Muscle of leg (tissue), 11 donors: ENCODE results near the gene KCNIP2. TPM values are rescaled to one million over a fixed set of nuclear protein-coding genes. Genes with fewer than 3 reads are reported as not detected.

Experiments used
- DNase-seq: peaks from one replicate; pipeline ENCODE4 v3.0.0; 2013
- H3K27ac ChIP-seq: one replicate; pipeline ENCODE4 v1.5.1; 2013; ENCODE audit warnings: mild to moderate bottlenecking, low read length, control low read depth
- H3K27me3 ChIP-seq: one replicate; pipeline ENCODE4 v1.6.1; 2013; ENCODE audit warnings: low read length; ENCODE audit not compliant: control insufficient read depth, insufficient read depth
- H3K36me3 ChIP-seq: one replicate; pipeline ENCODE4 v1.6.1; 2013; ENCODE audit warnings: low read length; ENCODE audit not compliant: control insufficient read depth, insufficient read depth
- H3K4me1 ChIP-seq: one replicate; pipeline ENCODE4 v1.6.1; 2013; ENCODE audit warnings: low read length; ENCODE audit not compliant: control insufficient read depth, insufficient read depth
- H3K4me3 ChIP-seq: one replicate; pipeline ENCODE4 v1.5.1; 2013; ENCODE audit warnings: low read length, control low read depth
- H3K9me3 ChIP-seq: replicated peaks from 2 replicates; pipeline ENCODE4 v1.6.1; 2013; ENCODE audit warnings: low read depth, low read length; ENCODE audit not compliant: control insufficient read depth
- WGBS: methylation state at CpG from one replicate; pipeline ENCODE4 v1.1.5; 2013; ENCODE audit warnings: missing lambda C conversion rate; ENCODE audit not compliant: insufficient coverage; 5-methylcytosine and 5-hydroxymethylcytosine counted together
- polyA plus RNA-seq, 8 donors: library from polyadenylated mRNA; unstranded; fragments of 120-200 nt; gene quantifications; one replicate each; pipeline versions ENCODE4 v1.2.1 to v1.2.3, GENCODE V29; 2013; ENCODE audit warnings: inconsistent platforms in 1 of 8, low replicate concordance in 1 of 8; ENCODE audit not compliant: insufficient read length in 8 of 8, insufficient read depth in 1 of 8
- total RNA-seq: library from RNA; stranded (reverse); fragments of 120-200 nt; gene quantifications from one replicate; pipeline ENCODE4 v1.2.4, GENCODE V29; 2013

KCNIP2 gene
- total and polyA plus RNA-seq, 9 donors: 2.0 to 6.3 (median 3.8) TPM

DNA sequence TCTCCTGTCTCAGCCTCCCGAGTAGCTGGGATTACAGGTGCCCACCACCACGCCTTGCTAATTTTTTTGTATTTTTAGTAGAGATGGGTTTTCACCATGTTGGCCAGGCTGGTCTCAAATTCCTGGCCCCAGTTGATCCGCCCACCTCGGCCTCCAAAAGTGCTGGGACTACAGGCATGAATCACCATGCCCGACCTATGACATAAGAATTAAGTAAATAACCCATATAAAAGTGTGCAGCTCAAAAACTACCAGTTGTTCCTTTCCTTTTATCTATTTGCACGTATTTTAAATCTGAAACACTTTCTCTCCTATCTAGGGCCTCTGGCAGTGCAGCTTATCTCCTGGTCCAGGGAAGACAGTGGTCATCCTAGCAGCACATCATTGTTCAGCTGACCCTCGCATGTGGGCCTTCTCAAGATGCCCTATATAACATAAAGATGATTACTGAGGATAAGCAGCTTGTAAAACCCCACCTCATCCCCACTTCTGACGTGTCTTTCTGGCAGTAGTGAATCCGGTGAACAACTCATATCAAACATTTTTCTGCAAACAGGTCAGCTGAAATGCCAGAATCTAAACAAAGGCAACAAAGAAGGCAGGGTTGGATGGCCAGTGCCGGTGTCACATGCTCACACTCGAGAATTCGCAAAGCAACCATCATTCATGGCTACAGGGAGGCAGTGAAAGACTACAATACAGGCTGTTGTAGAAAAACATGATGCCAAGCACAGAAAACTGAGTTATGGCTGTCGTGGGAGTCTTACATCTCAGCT, 36.0 kb upstream of the KCNIP2 start:
- H3K4me1 ChIP-seq: no peaks in the 10 kb centered on the region
- H3K27me3 ChIP-seq: no peaks in the 10 kb centered on the region
- H3K36me3 ChIP-seq: peaks cover 7% of the 10 kb centered on the region
- H3K4me3 ChIP-seq: no peak overlapping the region
- no peaks in the 10 kb centered on the region for H3K9me3 ChIP-seq
- no peak for DNase-seq
- 100% methylated on average over 4 of the region's 13 CpGs for WGBS
- H3K27ac ChIP-seq: no peak overlapping the region

DNA sequence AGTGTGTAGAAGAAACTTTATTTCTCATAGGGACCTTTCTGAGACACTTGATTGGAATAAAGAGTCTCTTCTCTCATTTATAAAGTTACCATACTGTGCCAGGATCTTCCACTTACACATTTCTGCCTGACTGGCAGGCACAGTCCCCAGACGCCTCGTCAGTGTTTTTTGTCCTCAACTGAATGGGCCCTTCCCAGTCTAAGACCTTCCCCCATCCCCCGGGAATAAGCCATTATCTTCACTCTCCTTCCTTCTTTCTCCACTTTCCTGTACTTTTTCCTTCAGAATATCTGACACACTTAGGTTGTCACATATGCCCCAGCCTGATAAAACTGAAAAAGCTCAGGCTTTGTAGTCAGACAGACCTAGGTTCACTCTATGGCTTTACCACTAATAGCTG, 35.3 kb upstream of the KCNIP2 start:
- WGBS: 69% methylated on average over 3 of the region's 3 CpGs
- no peak for DNase-seq
- Histone ChIP-seq H3K27me3 (no peaks in the 10 kb centered on the region), H3K9me3 (no peaks in the 10 kb centered on the region), H3K27ac (no peak overlapping the region), H3K4me1 (no peaks in the 10 kb centered on the region), H3K36me3 (peaks cover 7% of the 10 kb centered on the region), H3K4me3 (no peak overlapping the region)

- no peaks in the 10 kb centered on the region for H3K27me3 ChIP-seq
- H3K4me3 ChIP-seq: no peak overlapping the region
- H3K4me1 ChIP-seq: no peaks in the 10 kb centered on the region
- H3K27ac ChIP-seq: no peak overlapping the region
- DNase-seq: no peak
- peaks cover 5% of the 10 kb centered on the region for H3K36me3 ChIP-seq
- 80% methylated on average over 2 of the region's 3 CpGs for WGBS
- no peaks in the 10 kb centered on the region for H3K9me3 ChIP-seq
These were observed 31.6 kb upstream of the KCNIP2 start for GRCh38 chr10:101875068-101875688.

- no peak for DNase-seq
- no peaks in the 10 kb centered on the region for H3K27me3 ChIP-seq
- no peaks in the 10 kb centered on the region for H3K4me1 ChIP-seq
- peaks cover 3% of the 10 kb centered on the region for H3K36me3 ChIP-seq
- no peaks in the 10 kb centered on the region for H3K9me3 ChIP-seq
- no peak overlapping the region for H3K4me3 ChIP-seq
- no peak overlapping the region for H3K27ac ChIP-seq
These were observed 30.7 kb upstream of the KCNIP2 start for GRCh38 chr10:101874252-101874651.

GRCh38 chr10:101867931-101868330, 24.3 kb upstream of the KCNIP2 start:
- no peaks in the 10 kb centered on the region for H3K4me1 ChIP-seq
- no peak overlapping the region for H3K27ac ChIP-seq
- H3K36me3 ChIP-seq: no peaks in the 10 kb centered on the region
- H3K9me3 ChIP-seq: no peaks in the 10 kb centered on the region
- H3K4me3 ChIP-seq: no peak overlapping the region
- DNase-seq: peak; percentile 34
- H3K27me3 ChIP-seq: no peaks in the 10 kb centered on the region
- WGBS: no CpG with 5 or more reads among the region's 1 CpG

- Histone ChIP-seq H3K27me3 (no peaks in the 10 kb centered on the region), H3K36me3 (no peaks in the 10 kb centered on the region), H3K27ac (no peak overlapping the region), H3K4me3 (no peak overlapping the region), H3K4me1 (no peaks in the 10 kb centered on the region), H3K9me3 (peaks cover 5% of the 10 kb centered on the region)
- WGBS: 90% methylated on average over 2 of the region's 2 CpGs
- DNase-seq: no peak
These were observed 15.9 kb upstream of the KCNIP2 start for GRCh38 chr10:101859530-101859929.

GRCh38 chr10:101858723-101859500, 15.3 kb upstream of the KCNIP2 start:
- 100% methylated on average over 1 of the region's 3 CpGs for WGBS
- no peak overlapping the region for H3K4me3 ChIP-seq
- no peaks in the 10 kb centered on the region for H3K27me3 ChIP-seq
- no peak for DNase-seq
- no peaks in the 10 kb centered on the region for H3K36me3 ChIP-seq
- no peaks in the 10 kb centered on the region for H3K4me1 ChIP-seq
- no peak overlapping the region for H3K27ac ChIP-seq
- peaks cover 5% of the 10 kb centered on the region for H3K9me3 ChIP-seq

DNA sequence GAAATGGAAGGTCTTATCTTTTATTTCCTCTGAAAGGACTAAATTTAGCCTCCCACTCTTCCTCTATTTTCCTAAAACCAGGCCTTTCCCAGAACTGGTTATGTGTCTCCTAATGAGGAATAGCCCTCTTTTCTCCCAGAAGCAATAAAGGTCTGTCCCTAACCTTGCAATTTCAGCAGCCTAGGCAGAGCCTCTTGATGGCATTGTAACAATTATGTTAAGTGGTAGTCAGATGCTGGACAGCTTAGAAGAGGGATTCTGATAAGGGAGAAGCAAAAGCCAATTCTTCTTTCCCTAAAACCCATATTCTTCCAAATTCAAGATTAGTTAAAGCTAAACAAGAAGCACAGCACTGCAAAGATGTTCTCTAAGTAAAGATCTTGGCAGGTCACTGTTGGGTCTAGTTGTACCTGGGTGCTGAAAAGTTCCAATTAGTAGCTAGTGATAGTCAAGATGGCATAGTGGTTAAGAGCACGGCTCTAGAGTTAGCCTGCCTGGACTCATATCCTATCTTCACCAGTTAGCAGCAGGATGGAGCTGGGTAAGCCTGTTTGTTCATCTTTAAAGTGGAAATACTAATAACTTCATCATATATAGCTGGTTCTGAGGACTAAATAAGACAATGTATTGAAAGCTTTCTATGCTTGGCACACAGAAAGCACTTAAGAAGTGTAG, 14.3 kb upstream of the KCNIP2 start:
- Histone ChIP-seq H3K27ac (no peak overlapping the region), H3K27me3 (no peaks in the 10 kb centered on the region), H3K4me1 (no peaks in the 10 kb centered on the region), H3K9me3 (peaks cover 5% of the 10 kb centered on the region), H3K4me3 (no peak overlapping the region), H3K36me3 (no peaks in the 10 kb centered on the region)
- WGBS: no CpG with 5 or more reads among the region's 1 CpG
- no peak for DNase-seq

GRCh38 chr10:101856626-101857025, 13.0 kb upstream of the KCNIP2 start:
- Histone ChIP-seq H3K4me1 (no peaks in the 10 kb centered on the region), H3K27me3 (no peaks in the 10 kb centered on the region), H3K27ac (no peak overlapping the region), H3K9me3 (peaks cover 5% of the 10 kb centered on the region), H3K36me3 (no peaks in the 10 kb centered on the region), H3K4me3 (no peak overlapping the region)
- DNase-seq: no peak
